Erythroblast (primary cell): ENCODE measurements around the gene SLC35F1.

Experiments used
- GATA1 ChIP-seq: IDR thresholded peaks from 2 replicates; pipeline ENCODE4 v1.6.1; 2011; ENCODE audit warnings: low read depth, mild to moderate bottlenecking, control low read depth, low read length, moderate library complexity
- POLR2A ChIP-seq: IDR thresholded peaks from 2 replicates; pipeline ENCODE4 v1.6.1; 2011; ENCODE audit warnings: mild to moderate bottlenecking, low read length

DNA sequence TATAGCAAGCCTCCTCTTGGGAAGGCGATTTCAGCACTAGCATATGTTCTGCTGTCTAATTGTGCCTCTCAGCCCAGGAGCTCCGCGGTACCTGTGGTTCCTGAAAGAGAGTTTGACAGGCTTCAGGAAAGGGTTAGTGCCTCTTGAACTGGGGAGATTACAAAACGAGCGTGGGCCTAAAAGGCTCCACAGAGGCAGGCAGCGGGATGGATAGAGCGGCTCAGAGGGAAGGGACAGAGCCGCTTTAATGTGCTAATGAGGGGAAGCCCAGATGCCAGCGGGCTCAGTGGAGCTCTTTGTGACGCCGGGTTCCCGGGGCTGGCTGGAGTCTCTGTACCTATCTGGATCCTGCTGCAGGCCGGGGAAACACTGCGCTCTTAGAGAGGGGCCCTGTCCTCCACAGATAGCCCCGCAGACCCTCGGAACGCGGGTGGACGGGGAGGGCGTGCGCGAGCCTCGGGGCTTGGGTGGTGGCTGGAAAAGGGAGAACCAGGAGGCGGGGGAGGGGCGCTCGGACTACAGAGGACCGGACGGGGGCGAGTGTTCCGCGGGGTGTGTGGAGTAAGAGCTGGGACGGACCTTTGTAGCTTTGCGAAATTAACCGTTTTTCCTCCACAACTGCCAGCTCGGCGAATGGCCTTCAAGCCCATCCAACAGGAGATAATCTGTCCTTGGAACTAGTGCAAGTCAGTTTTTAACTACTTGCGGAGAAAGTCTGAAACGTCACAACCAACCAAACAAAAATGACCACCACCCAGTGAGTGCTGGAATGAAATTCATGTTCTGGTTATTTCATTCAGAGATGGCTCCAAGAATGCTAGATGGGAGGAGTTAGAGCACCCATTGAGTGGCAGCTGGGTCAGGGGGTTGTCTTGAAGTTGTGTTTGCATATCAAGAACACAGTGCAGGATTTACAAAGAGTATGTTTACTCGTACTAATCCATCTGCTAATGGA lies 13.0 kb downstream of the SLC35F1 start:
- TF ChIP-seq POLR2A = no peak
- no peak for TF ChIP-seq GATA1
